Lung (tissue), 12 donors: ENCODE measurements around the gene FOXN3. TPM values are rescaled to one million over a fixed set of nuclear protein-coding genes. Genes with fewer than 3 reads are reported as not detected.

Experiments used
- ATAC-seq: fragments of 200-7000 bp; cut with Tn5 transposase; one replicate; pipeline ENCODE4 v1.9.1; 2020; ENCODE audit warnings: moderate number of reproducible peaks; ENCODE audit not compliant: insufficient read depth, low FRiP score
- DNase-seq, 3 donors: peaks; one replicate each; pipeline ENCODE4 v3.0.0-alpha.2; 2013 to 2017
- H3K27ac ChIP-seq, 2 donors: one replicate each; pipeline ENCODE4 v1.5.1; 2013; ENCODE audit warnings: mild to moderate bottlenecking in 2 of 2, moderate library complexity in 2 of 2, control low read depth in 1 of 2, inconsistent platforms in 1 of 2, low read depth in 1 of 2, low read length in 1 of 2
- H3K27me3 ChIP-seq, 3 donors: one replicate each; pipeline ENCODE4 v1.5.1; 2013; ENCODE audit warnings: low read length in 2 of 3; ENCODE audit not compliant: control insufficient read depth in 3 of 3, insufficient read depth in 3 of 3
- H3K36me3 ChIP-seq, 4 donors: one replicate each; pipeline ENCODE4 v1.5.1; 2013; ENCODE audit warnings: low read length in 4 of 4, mild to moderate bottlenecking in 1 of 4, moderate library complexity in 1 of 4; ENCODE audit not compliant: control insufficient read depth in 4 of 4, insufficient read depth in 4 of 4
- H3K4me1 ChIP-seq, 5 donors: one replicate each; pipeline ENCODE4 v1.5.1; 2013; ENCODE audit warnings: low read length in 5 of 5, mild to moderate bottlenecking in 2 of 5, moderate library complexity in 1 of 5; ENCODE audit not compliant: control insufficient read depth in 5 of 5, insufficient read depth in 5 of 5
- H3K4me3 ChIP-seq: one replicate; pipeline ENCODE4 v1.5.1; 2013; ENCODE audit warnings: mild to moderate bottlenecking, control low read depth, moderate library complexity
- H3K9ac ChIP-seq, 2 donors: one replicate each; pipeline ENCODE4 v1.5.1; 2013; ENCODE audit warnings: low read length in 2 of 2, control low read depth in 1 of 2; ENCODE audit not compliant: insufficient read depth in 1 of 2
- H3K9me3 ChIP-seq, 4 donors: one replicate each; pipeline ENCODE4 v1.5.1; 2013; ENCODE audit warnings: low read length in 3 of 4, mild to moderate bottlenecking in 1 of 4, moderate library complexity in 1 of 4; ENCODE audit not compliant: control insufficient read depth in 4 of 4, insufficient read depth in 3 of 4
- CTCF ChIP-seq: IDR thresholded peaks from 2 replicates; pipeline ENCODE4 v1.5.1; 2012; ENCODE audit warnings: mild to moderate bottlenecking; ENCODE audit errors: control extremely low read depth, extremely low read depth
- WGBS, 2 donors: extraction: QIAGEN DNeasy Blood & Tissue Kit; methylation state at CpG; one replicate each; pipeline ENCODE4 v1.1.7; 2013; 5-methylcytosine and 5-hydroxymethylcytosine counted together
- polyA plus RNA-seq, 2 donors: library from polyadenylated mRNA; stranded (reverse); fragments of 200-250 nt; gene quantifications; one replicate each; pipeline ENCODE4 v1.2.1, GENCODE V29; 2013
- total RNA-seq, 2 donors: library from RNA; depleted of rRNA in 1 of 2; stranded (reverse); fragments of >200 nt in 1 of 2; gene quantifications; one replicate each; pipeline ENCODE4 v1.2.1, GENCODE V29; 2014 to 2021
- donor health status: control.
- donor health status: control.
- donor health status: Bipolar disorder and iron deficiency.
- donor health status: healthy.
- donor health status: DM: yes; HTN: yes; CAD: no.

Gene FOXN3
- total and polyA plus RNA-seq, 4 donors = 12.7 to 69.7 (median 34.9) TPM

GRCh38 chr14:89444044-89444443 lies 27.0 kb upstream of the FOXN3 start:
- ATAC-seq (no peak), DNase-seq (no peak)
- H3K36me3 ChIP-seq = no peaks in the 10 kb centered on the region
- H3K27ac ChIP-seq = no peak overlapping the region
- no peak for TF ChIP-seq CTCF
- H3K4me3 ChIP-seq = no peak overlapping the region
- 52 to 56% methylated on average over 3 of the region's 3 CpGs for WGBS, 2 donors
- H3K9me3 ChIP-seq = no peaks in the 10 kb centered on the region
- peaks cover 0 to 3% (median 0%) of the 10 kb centered on the region in 5 donors for H3K4me1 ChIP-seq
- H3K27me3 ChIP-seq = no peaks in the 10 kb centered on the region
- no peak overlapping the region for H3K9ac ChIP-seq

GRCh38 chr14:89443042-89443629 lies 26.1 kb upstream of the FOXN3 start:
- WGBS, 2 donors = 41 to 66% methylated on average over 3 of the region's 3 CpGs
- no peak for ATAC-seq

GRCh38 chr14:89442280-89442679 lies 25.2 kb upstream of the FOXN3 start:
- H3K4me1 ChIP-seq = peaks cover 0 to 3% (median 0%) of the 10 kb centered on the region in 5 donors
- no peaks in the 10 kb centered on the region for H3K9me3 ChIP-seq
- DNase-seq = no peak
- H3K27ac ChIP-seq = no peak overlapping the region
- H3K9ac ChIP-seq = no peak overlapping the region
- TF ChIP-seq CTCF = no peak
- no peak for ATAC-seq
- peaks cover 0 to under 1% (median 0%) of the 10 kb centered on the region in 4 donors for H3K36me3 ChIP-seq
- H3K4me3 ChIP-seq = no peak overlapping the region
- WGBS, 2 donors = 92 to 94% methylated on average over 4 of the region's 4 CpGs
- H3K27me3 ChIP-seq = no peaks in the 10 kb centered on the region

More at GRCh38 chr14:89443042-89443629, 26.1 kb upstream of the FOXN3 start:
- no peaks in the 10 kb centered on the region for H3K9me3 ChIP-seq
- no peaks in the 10 kb centered on the region for H3K27me3 ChIP-seq
- H3K9ac ChIP-seq = no peak overlapping the region
- H3K27ac ChIP-seq = no peak overlapping the region
- H3K4me3 ChIP-seq = no peak overlapping the region
- TF ChIP-seq CTCF = no peak
- DNase-seq = no peak
- H3K36me3 ChIP-seq = no peaks in the 10 kb centered on the region
- peaks cover 0 to 3% (median 0%) of the 10 kb centered on the region in 5 donors for H3K4me1 ChIP-seq
